GM12873 (cell line): Measurements from ENCODE around the gene PTCH2.
A peak's percentile ranks its signal among the peaks of the same experiment; 100 is the strongest.

ENCODE experiments used
- CTCF ChIP-seq: IDR thresholded peaks from 2 replicates; pipeline ENCODE4 v1.5.1; 2012; ENCODE audit warnings: low read depth, mild to moderate bottlenecking, moderate library complexity, low read length, control low read depth; ENCODE audit not compliant: insufficient read depth; ENCODE audit errors: missing control alignments

Gene PTCH2

GRCh38 chr1:44817307-44817706 lies 25.7 kb downstream of the PTCH2 start:
- TF ChIP-seq CTCF, result no peak

DNA sequence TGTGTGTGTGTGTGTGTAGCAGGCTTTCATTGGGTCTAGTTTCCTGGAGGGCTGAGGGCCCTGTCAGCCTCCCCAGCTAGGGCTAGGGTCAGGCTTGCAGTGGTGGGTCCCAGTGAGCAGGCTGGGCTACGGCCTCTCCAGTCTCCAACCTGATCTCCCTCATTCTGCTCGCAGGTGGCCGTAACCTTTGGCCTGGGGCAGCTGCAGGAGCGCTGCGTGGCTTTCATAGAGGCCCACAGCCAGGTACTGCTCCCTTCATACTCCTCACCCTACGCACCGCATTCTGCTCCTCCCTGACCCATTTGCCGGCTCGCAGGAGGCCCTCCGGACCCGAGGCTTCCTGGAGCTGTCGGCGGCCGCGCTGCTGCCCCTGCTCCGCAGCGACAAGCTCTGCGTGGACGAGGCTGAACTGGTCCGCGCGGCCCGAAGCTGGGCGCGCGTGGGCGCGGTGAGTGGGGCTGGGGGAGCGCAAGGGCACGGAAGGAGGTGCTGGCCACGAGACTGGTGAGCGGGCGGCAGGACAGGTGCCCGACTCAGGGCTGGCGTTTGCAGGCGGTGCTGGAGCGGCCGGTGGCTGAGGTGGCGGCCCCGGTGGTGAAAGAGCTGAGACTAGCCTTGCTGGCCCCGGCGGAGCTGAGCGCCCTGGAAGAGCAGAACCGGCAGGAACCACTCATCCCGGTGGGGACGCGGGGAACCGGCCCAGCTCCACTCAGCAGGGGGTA lies 30.1 kb downstream of the PTCH2 start:
- TF ChIP-seq CTCF, result no peak

DNA sequence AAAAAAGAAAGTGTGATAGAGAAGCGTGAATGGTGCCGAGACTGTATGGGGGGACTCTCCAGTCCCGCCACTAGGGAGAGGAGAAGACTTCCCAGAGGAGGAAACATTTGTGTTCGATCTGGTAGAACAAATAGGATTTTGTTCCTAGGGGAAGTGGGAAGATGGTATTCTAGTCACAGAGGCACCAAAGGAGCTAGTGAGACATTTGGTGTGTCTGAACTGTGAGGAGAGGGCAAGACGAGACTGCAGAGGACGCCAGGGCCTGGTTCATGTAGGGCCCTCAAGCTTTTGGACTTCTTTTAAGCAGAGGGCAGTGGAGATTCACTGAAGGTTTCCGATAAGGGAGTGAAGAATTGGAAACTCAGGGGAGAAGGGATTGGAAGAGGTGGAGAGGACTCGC lies 31.8 kb downstream of the PTCH2 start:
- peak; percentile 6 for TF ChIP-seq CTCF

DNA sequence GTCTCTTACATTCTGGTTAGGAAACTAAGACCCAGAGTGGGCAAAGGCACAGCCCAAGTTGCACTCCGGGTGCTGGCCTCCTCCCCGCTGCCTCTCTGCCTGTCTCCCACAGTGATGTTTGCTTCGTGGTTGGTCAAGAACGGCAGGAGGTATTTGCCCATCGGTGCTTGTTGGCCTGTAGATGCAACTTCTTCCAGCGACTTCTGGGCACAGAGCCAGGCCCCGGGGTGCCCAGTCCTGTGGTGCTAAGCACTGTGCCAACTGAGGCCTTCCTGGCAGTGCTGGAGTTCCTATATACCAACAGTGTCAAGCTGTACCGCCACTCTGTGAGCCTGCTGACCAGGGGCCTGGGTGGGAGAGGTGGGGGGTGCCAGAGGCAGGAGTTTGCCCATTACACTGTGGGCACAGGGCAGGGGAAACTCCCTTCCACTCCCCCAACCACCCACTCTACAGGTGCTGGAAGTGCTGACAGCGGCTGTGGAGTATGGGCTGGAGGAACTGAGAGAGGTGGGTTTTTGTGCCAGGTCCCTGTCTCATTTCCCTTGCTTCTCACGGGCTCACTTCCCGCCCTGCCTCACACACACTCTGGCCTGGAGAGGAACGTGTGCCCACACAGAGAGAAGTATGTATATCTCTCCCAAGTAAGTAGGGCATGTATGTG lies 32.8 kb downstream of the PTCH2 start:
- TF ChIP-seq CTCF, result no peak

- TF ChIP-seq CTCF, result no peak
These were observed 33.8 kb downstream of the PTCH2 start for GRCh38 chr1:44808938-44809917.

DNA sequence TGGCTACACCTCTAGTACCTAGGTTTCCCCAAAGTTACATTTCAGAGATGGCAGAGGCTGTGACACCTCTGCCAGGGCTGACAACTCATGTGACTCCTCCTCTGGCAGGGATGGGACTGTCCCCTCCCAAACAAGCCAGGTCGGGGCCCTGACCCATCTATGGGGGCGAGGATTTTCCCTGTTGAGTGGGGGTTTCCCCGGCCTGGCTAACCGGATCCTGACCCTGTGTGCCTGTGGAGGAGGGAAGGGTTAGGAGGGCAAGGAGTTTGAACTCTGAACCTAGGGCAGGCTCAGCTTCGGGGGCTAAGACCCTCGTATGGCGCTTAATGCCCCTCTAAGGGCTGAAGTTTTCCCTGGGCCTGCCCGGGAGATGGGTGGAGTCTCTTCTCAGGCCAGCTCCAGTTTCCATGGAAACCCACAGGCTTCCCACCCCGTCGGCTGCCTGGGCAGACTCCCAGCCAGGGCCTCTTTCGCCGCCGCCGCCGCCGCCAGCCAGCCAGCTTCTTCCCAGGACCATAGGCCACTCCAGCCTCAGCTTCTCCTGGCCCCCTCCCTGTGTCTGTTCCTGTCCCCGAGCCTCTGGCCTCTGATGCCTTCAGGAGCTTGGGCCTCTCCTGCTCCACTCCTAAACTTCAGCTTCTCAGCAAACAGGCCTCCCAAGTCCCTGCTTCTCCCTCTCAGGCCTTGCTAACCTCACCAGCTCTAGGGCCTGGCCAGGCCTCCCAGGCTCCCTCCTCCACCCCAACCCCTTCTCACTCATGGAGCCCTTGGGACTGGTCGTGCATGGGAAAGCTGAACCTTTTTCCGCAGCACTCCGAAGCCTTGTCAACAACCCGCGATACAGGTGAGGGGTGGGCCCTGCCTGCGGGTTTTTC lies 34.8 kb downstream of the PTCH2 start, which contains the start of gene BTBD19:
BTBD19 (plus strand) TSS at position 461 of the 875 bp plus-strand sequence; CDS start at position 759, 298 bp downstream.
- TF ChIP-seq CTCF, result no peak
